ENCODE measurements around the gene TSPY3. TPM values are rescaled to one million over a fixed set of nuclear protein-coding genes. Genes with fewer than 3 reads are reported as not detected.
"Not testable (repeated sequence)": the region's sequence is repeated elsewhere in the genome, so short reads cannot be mapped to it uniquely, and the experiment has no call there.

The TSPY3 gene, protein sequence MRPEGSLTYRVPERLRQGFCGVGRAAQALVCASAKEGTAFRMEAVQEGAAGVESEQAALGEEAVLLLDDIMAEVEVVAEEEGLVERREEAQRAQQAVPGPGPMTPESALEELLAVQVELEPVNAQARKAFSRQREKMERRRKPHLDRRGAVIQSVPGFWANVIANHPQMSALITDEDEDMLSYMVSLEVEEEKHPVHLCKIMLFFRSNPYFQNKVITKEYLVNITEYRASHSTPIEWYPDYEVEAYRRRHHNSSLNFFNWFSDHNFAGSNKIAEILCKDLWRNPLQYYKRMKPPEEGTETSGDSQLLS
- not detected for total RNA-seq
- polyA plus RNA-seq (2013, experiment 1 of 2): not detected
- not detected for polyA plus RNA-seq (2013, experiment 2 of 2)
- long read RNA-seq, experiment 1: 0 reads
- long read RNA-seq, experiment 2: 0 reads
- long read RNA-seq, experiment 3: 0 reads
- long read RNA-seq, experiment 4: 0 reads

DNA sequence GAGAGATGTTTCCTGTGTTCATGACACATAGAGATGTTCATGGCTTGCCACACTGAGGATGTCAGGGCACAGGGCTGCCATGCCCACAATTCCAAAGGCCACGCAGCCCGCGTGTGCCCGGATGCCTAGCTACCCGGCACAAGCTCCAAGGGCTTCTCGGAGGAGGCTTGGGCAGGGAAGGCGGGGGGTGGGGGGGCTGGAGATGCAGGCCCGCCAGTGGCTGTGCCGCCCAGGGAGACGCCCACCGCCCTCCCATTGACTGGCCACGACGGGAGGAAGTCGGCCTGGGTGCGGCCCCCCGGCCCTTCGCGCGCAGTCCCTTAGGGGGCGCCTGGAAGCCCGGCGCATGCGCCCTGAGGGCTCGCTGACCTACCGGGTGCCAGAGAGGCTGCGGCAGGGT is at the start of gene TSPY3:
TSPY3 (plus strand) TSS at position 301 of the 400 bp plus-strand sequence; CDS start at position 347, 46 bp downstream.
- not testable (repeated sequence) for H3K4me3 ChIP-seq (ENCODE audit: low read length); H3K27ac ChIP-seq (ENCODE audit: low read depth, low read length); H3K36me3 Mint-ChIP-seq (ENCODE audit: low read depth); H3K4me1 ChIP-seq (ENCODE audit: control insufficient read depth, insufficient read depth, low read length); H3K27me3 Mint-ChIP-seq (ENCODE audit: insufficient read depth); H3K4me1 Mint-ChIP-seq; H3K36me3 ChIP-seq (ENCODE audit: control insufficient read depth, insufficient read depth, low read length); H3K27ac Mint-ChIP-seq; H3K4me3 Mint-ChIP-seq; H3K27me3 ChIP-seq (ENCODE audit: control insufficient read depth, insufficient read depth, low read length, poor library complexity, severe bottlenecking); H3K9me3 ChIP-seq (ENCODE audit: control insufficient read depth, low read length); H3K9ac ChIP-seq (ENCODE audit: extremely low read depth, low read length, poor library complexity, severe bottlenecking); H3K9me3 Mint-ChIP-seq; DNase-seq
- no CpG with 5 or more reads among the region's 26 CpGs for WGBS, 2 experiments (ENCODE audit: insufficient coverage in 1 of 2, insufficient read length in 1 of 2)

DNA sequence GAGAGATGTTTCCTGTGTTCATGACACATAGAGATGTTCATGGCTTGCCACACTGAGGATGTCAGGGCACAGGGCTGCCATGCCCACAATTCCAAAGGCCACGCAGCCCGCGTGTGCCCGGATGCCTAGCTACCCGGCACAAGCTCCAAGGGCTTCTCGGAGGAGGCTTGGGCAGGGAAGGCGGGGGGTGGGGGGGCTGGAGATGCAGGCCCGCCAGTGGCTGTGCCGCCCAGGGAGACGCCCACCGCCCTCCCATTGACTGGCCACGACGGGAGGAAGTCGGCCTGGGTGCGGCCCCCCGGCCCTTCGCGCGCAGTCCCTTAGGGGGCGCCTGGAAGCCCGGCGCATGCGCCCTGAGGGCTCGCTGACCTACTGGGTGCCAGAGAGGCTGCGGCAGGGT is 40.7 kb upstream of the TSPY3 start, which contains the start of gene TSPY8:
TSPY8 (plus strand) TSS at position 301 of the 400 bp plus-strand sequence; CDS start at position 347, 46 bp downstream.
- H3K36me3 ChIP-seq (ENCODE audit: control insufficient read depth, insufficient read depth, low read length); H3K4me3 ChIP-seq (ENCODE audit: low read length); H3K4me3 Mint-ChIP-seq; H3K9me3 ChIP-seq (ENCODE audit: control insufficient read depth, low read length); H3K27ac ChIP-seq (ENCODE audit: low read depth, low read length); H3K27me3 Mint-ChIP-seq (ENCODE audit: insufficient read depth); H3K4me1 Mint-ChIP-seq; H3K27me3 ChIP-seq (ENCODE audit: control insufficient read depth, insufficient read depth, low read length, poor library complexity, severe bottlenecking); H3K4me1 ChIP-seq (ENCODE audit: control insufficient read depth, insufficient read depth, low read length); H3K36me3 Mint-ChIP-seq (ENCODE audit: low read depth); H3K9ac ChIP-seq (ENCODE audit: extremely low read depth, low read length, poor library complexity, severe bottlenecking); DNase-seq; H3K27ac Mint-ChIP-seq; H3K9me3 Mint-ChIP-seq: not testable (repeated sequence)
- WGBS, 2 experiments (ENCODE audit: insufficient coverage in 1 of 2, insufficient read length in 1 of 2): no CpG with 5 or more reads among the region's 25 CpGs

DNA sequence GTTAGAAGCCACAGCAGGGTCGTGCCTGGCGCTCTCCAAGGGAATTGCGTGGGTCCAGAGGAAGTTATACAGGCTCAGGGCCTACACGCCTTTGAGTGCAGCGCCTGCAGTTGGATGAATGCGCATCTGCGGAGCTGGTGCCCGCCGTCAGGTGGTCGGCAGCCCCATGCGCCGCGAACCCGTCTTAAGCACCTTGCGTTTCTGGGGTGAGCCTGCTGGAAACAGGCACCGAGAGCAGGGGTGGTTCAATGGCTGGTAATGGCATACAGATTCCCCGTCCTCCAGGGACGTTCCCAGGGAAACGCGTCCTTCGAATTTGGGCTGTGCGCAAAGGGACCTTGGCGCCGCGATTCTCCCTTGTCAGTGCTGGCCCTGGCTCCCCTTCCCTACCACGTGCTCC is 1.7 kb upstream of the TSPY3 start:
- 95 to 100% methylated on average over 2 to 9 of the region's 26 CpGs for WGBS, 2 experiments (ENCODE audit: insufficient coverage in 1 of 2, insufficient read length in 1 of 2)
- H3K4me3 ChIP-seq (ENCODE audit: low read length); H3K4me1 ChIP-seq (ENCODE audit: control insufficient read depth, insufficient read depth, low read length); H3K4me3 Mint-ChIP-seq; H3K27ac Mint-ChIP-seq; H3K9me3 ChIP-seq (ENCODE audit: control insufficient read depth, low read length); H3K27ac ChIP-seq (ENCODE audit: low read depth, low read length); H3K27me3 ChIP-seq (ENCODE audit: control insufficient read depth, insufficient read depth, low read length, poor library complexity, severe bottlenecking); H3K4me1 Mint-ChIP-seq; H3K36me3 ChIP-seq (ENCODE audit: control insufficient read depth, insufficient read depth, low read length); H3K27me3 Mint-ChIP-seq (ENCODE audit: insufficient read depth); H3K9me3 Mint-ChIP-seq; DNase-seq; H3K36me3 Mint-ChIP-seq (ENCODE audit: low read depth); H3K9ac ChIP-seq (ENCODE audit: extremely low read depth, low read length, poor library complexity, severe bottlenecking): not testable (repeated sequence)

Other genes with a start within 250 kb of the TSPY3 start
- not detected for gene TSPY4, start 61.0 kb upstream of the TSPY3 start, total RNA-seq
- not detected for gene TSPY8, start 40.6 kb upstream of the TSPY3 start, total RNA-seq
- not detected for gene TSPY1, start 68.5 kb downstream of the TSPY3 start, total RNA-seq
- not detected for gene TSPY9, start 88.8 kb downstream of the TSPY3 start, total RNA-seq
- not detected for gene TSPY10, start 129.5 kb downstream of the TSPY3 start, total RNA-seq